ENCODE data around the gene CPB1. TPM values are rescaled to one million over a fixed set of nuclear protein-coding genes. Genes with fewer than 3 reads are reported as not detected.

Gene CPB1
- total and polyA plus RNA-seq, 2 of the 8 experiments (the other 6 are each of a cell fraction or from before 2014, with no cell fraction given): not detected

GRCh38 chr3:148854061-148854460 is 26.4 kb downstream of the CPB1 start:
- no peak overlapping the region for H3K4me2 ChIP-seq (ENCODE audit: insufficient read depth in 1 of 2, low read depth in 2 of 2, low read length in 2 of 2)
- H3K79me2 ChIP-seq (ENCODE audit: control insufficient read depth in 1 of 2, insufficient read depth in 2 of 2, low read length in 2 of 2): no peaks in the 10 kb centered on the region
- no peak overlapping the region for H3K23ac ChIP-seq (ENCODE audit: insufficient read length)
- no peak overlapping the region for H2BK20ac ChIP-seq (ENCODE audit: low read length)
- H2AK5ac ChIP-seq (ENCODE audit: low read depth, low read length): no peak overlapping the region
- no peak for TF ChIP-seq JUND (IDR thresholded peaks at IDR 0.05; ENCODE audit: low read length)
- TF ChIP-seq POLR2A (IDR thresholded peaks at IDR 0.05; ENCODE audit: control extremely low read depth in 1 of 2, low read depth in 2 of 2, low read length in 2 of 2): no peak
- no peak for TF ChIP-seq GTF2F1 (IDR thresholded peaks at IDR 0.05; ENCODE audit: borderline replicate concordance, low read depth, low read length)
- no peak for TF ChIP-seq CREB1 (IDR thresholded peaks at IDR 0.05)
- TF ChIP-seq ASH2L (IDR thresholded peaks at IDR 0.05; ENCODE audit: low read length): no peak
- no peak for TF ChIP-seq CBX5 (IDR thresholded peaks at IDR 0.05; ENCODE audit: low read depth, low read length)
- TF ChIP-seq CHD1 (IDR thresholded peaks at IDR 0.05; ENCODE audit: low read depth, low read length): no peak
- no peak for TF ChIP-seq NRF1 (IDR thresholded peaks at IDR 0.05; ENCODE audit: low read depth, low read length)
- no peak for TF ChIP-seq YY1 (IDR thresholded peaks at IDR 0.05; ENCODE audit: low read depth, low read length)
- TF ChIP-seq SRF (IDR thresholded peaks at IDR 0.05; ENCODE audit: low read depth, low read length): no peak
- TF ChIP-seq KDM5A (IDR thresholded peaks at IDR 0.05; ENCODE audit: low read length): no peak
- no peak for TF ChIP-seq POU5F1 (IDR thresholded peaks at IDR 0.05; ENCODE audit: low read depth, low read length)
- no peak for TF ChIP-seq PHF8 (conservative IDR thresholded peaks at IDR 0.05; ENCODE audit: low read depth, low read length)
- no peak for TF ChIP-seq ZNF274 (IDR thresholded peaks at IDR 0.05; ENCODE audit: borderline replicate concordance, extremely low read depth, low read length)
- no peak overlapping the region for H4K8ac ChIP-seq (ENCODE audit: extremely low read depth, insufficient read depth, low read length)
- no peak overlapping the region for H3K14ac ChIP-seq (ENCODE audit: insufficient read length)
- no peaks in the 10 kb centered on the region for H3K23me2 ChIP-seq (ENCODE audit: low read depth, low read length)
- H3K9ac ChIP-seq (replicated peaks in 1 of 4; ENCODE audit: extremely low read depth in 1 of 4, low read depth in 3 of 4, low read length in 3 of 4): no peak overlapping the region
- H3K27me3 ChIP-seq (replicated peaks in 1 of 4; ENCODE audit: control insufficient read depth in 3 of 4, extremely low read depth in 1 of 4, insufficient read depth in 3 of 4, low read length in 3 of 4): no peaks in the 10 kb centered on the region
- no peak overlapping the region for H4K91ac ChIP-seq (replicated peaks; ENCODE audit: insufficient read length, low read length)
- no peaks in the 10 kb centered on the region for H3K79me1 ChIP-seq (ENCODE audit: low read depth, low read length)
- no peak overlapping the region for H2AFZ ChIP-seq (ENCODE audit: low read length)
- no peak overlapping the region for H3K27ac ChIP-seq (ENCODE audit: low read depth, low read length)
- no peaks in the 10 kb centered on the region for H3K9me3 ChIP-seq (ENCODE audit: insufficient read depth in 2 of 2, low read depth in 1 of 2, low read length in 1 of 2)
- no peak overlapping the region for H3K18ac ChIP-seq (ENCODE audit: extremely low read depth, low read length)
- no peak for DNase-seq (ENCODE audit: low read depth in 1 of 2, low spot score in 2 of 2)
- H3K4me3 ChIP-seq (ENCODE audit: extremely low read depth in 1 of 4, insufficient read depth in 2 of 4, low read depth in 3 of 4, low read length in 4 of 4): no peak overlapping the region
- no peak overlapping the region for H2BK5ac ChIP-seq (ENCODE audit: low read depth, low read length)
- ChIA-PET CTCF (ENCODE audit: partially characterized antibody) (interaction anchor here (0.8 to 2.5 kb wide), 8 partner anchors 9 to 127 kb away, joined by 3 to 23 read pairs (median 3); no protein-coding TSS in a partner anchor), POLR2A (ENCODE audit: partially characterized antibody) (no interaction called here)
- H3K4ac ChIP-seq (replicated peaks; ENCODE audit: insufficient read length, low read depth, low read length): no peak overlapping the region
- H2BK12ac ChIP-seq (ENCODE audit: low read depth, low read length): no peak overlapping the region
- H2BK120ac ChIP-seq (replicated peaks; ENCODE audit: low read depth, low read length): no peak overlapping the region
- no peak overlapping the region for H2BK15ac ChIP-seq (ENCODE audit: low read length)
- H3K36me3 ChIP-seq (ENCODE audit: control insufficient read depth in 2 of 4, insufficient read depth in 4 of 4, low read length in 3 of 4): no peaks in the 10 kb centered on the region
- H3K4me1 ChIP-seq (replicated peaks in 1 of 4; ENCODE audit: control insufficient read depth in 3 of 4, insufficient read depth in 4 of 4, low read length in 3 of 4): no peaks in the 10 kb centered on the region
- FAIRE-seq: no peak
- no peaks in the 10 kb centered on the region for H4K20me1 ChIP-seq (replicated peaks in 1 of 2; ENCODE audit: control insufficient read depth in 1 of 2, insufficient read depth in 2 of 2, low read length in 2 of 2)
- H3K56ac ChIP-seq (replicated peaks; ENCODE audit: insufficient read length, low read depth, low read length): no peak overlapping the region
- H4K5ac ChIP-seq (ENCODE audit: insufficient read length, low read depth, low read length): no peak overlapping the region
